ENCODE measurements around the gene CTNND2. TPM values are rescaled to one million over a fixed set of nuclear protein-coding genes. Genes with fewer than 3 reads are reported as not detected.
"Not testable (repeated sequence)": the region's sequence is repeated elsewhere in the genome, so short reads cannot be mapped to it uniquely, and the experiment has no call there.

CTNND2 gene
- total RNA-seq, 6 donors from 2014 or later: 1.1 to 12.4 (median 3.2) TPM

GRCh38 chr5:11619339-11620024 is 284.8 kb downstream of the CTNND2 start:
- Histone ChIP-seq H3K36me3 (no peaks in the 10 kb centered on the region), H3K27me3 (no peaks in the 10 kb centered on the region), H3K4me3 (no peak overlapping the region), H3K4me1 (no peaks in the 10 kb centered on the region), H3K27ac (no peak overlapping the region), H3K9me3 (no peaks in the 10 kb centered on the region)
- ATAC-seq (ENCODE audit: low FRiP score in 2 of 2) (no peak), DNase-seq (no peak)
- 12 to 15% methylated on average over 1 of the region's 1 CpG for WGBS, 2 donors
- TF ChIP-seq CTCF (IDR thresholded peaks at IDR 0.05) (peak in 1 of 6 experiments; percentile 8), POLR2A (IDR thresholded peaks at IDR 0.05) (no peak), POLR2AphosphoS5 (IDR thresholded peaks at IDR 0.05) (no peak), EP300 (IDR thresholded peaks at IDR 0.05) (no peak)

- DNase-seq: no peak
- Histone ChIP-seq H3K27me3 (no peaks in the 10 kb centered on the region), H3K27ac (no peak overlapping the region), H3K4me3 (no peak overlapping the region), H3K4me1 (no peaks in the 10 kb centered on the region), H3K36me3 (no peaks in the 10 kb centered on the region), H3K9me3 (no peaks in the 10 kb centered on the region)
- 74 to 83% methylated on average over 2 of the region's 2 CpGs for WGBS, 2 donors
- peak in 1 of 2 donors; percentile 14 for ATAC-seq (ENCODE audit: low FRiP score in 2 of 2)
- no peak for TF ChIP-seq CTCF (IDR thresholded peaks at IDR 0.05)
These were observed 287.2 kb downstream of the CTNND2 start for GRCh38 chr5:11617080-11617479.

GRCh38 chr5:11616624-11617023 is 287.6 kb downstream of the CTNND2 start:
- 76 to 86% methylated on average over 7 of the region's 7 CpGs for WGBS, 2 donors
- not testable (repeated sequence) for H3K9me3 ChIP-seq; ATAC-seq (ENCODE audit: low FRiP score in 2 of 2); H3K27me3 ChIP-seq; H3K27ac ChIP-seq; H3K36me3 ChIP-seq; DNase-seq; H3K4me1 ChIP-seq; H3K4me3 ChIP-seq

- H3K4me3 ChIP-seq: no peak overlapping the region
- no peaks in the 10 kb centered on the region for H3K9me3 ChIP-seq
- WGBS, 2 donors: 34 to 86% methylated on average over 3 of the region's 3 CpGs
- no peak overlapping the region for H3K27ac ChIP-seq
- no peak for DNase-seq
- TF ChIP-seq CTCF (IDR thresholded peaks at IDR 0.05): no peak
- no peak for TF ChIP-seq EP300 (IDR thresholded peaks at IDR 0.05)
- TF ChIP-seq POLR2A (IDR thresholded peaks at IDR 0.05): no peak
- TF ChIP-seq POLR2AphosphoS5 (IDR thresholded peaks at IDR 0.05): no peak
- H3K4me1 ChIP-seq: no peaks in the 10 kb centered on the region
- no peaks in the 10 kb centered on the region for H3K27me3 ChIP-seq
- no peaks in the 10 kb centered on the region for H3K36me3 ChIP-seq
- ATAC-seq (ENCODE audit: low FRiP score in 2 of 2): no peak
These were observed 293.2 kb downstream of the CTNND2 start for GRCh38 chr5:11611011-11611410.

GRCh38 chr5:11609570-11610303 is 294.5 kb downstream of the CTNND2 start:
- no peaks in the 10 kb centered on the region for H3K4me1 ChIP-seq
- no peak overlapping the region for H3K4me3 ChIP-seq
- H3K27ac ChIP-seq: no peak overlapping the region
- no peak for ATAC-seq (ENCODE audit: low FRiP score in 2 of 2)
- H3K9me3 ChIP-seq: no peaks in the 10 kb centered on the region
- H3K27me3 ChIP-seq: no peaks in the 10 kb centered on the region
- 69 to 74% methylated on average over 5 of the region's 5 CpGs for WGBS, 2 donors
- no peak for DNase-seq
- H3K36me3 ChIP-seq: no peaks in the 10 kb centered on the region
- no peak for TF ChIP-seq CTCF (IDR thresholded peaks at IDR 0.05)
- no peak for TF ChIP-seq EP300 (IDR thresholded peaks at IDR 0.05)
- TF ChIP-seq POLR2A (IDR thresholded peaks at IDR 0.05): no peak
- no peak for TF ChIP-seq POLR2AphosphoS5 (IDR thresholded peaks at IDR 0.05)
